DMS114 treated with DMSO at 0.1 percent for 48 hours (cell line): ENCODE results near the gene DUSP28.

Source experiments
- DNase-seq: peaks from one replicate; lab custom pipeline; 2025; ENCODE audit not compliant: unreplicated experiment; lab: John Stamatoyannopoulos, UW

DUSP28 gene

GRCh38 chr2:240597419-240598181 lies 37.4 kb downstream of the DUSP28 start:
- no peak for DNase-seq

- no peak for DNase-seq
These were observed 38.3 kb downstream of the DUSP28 start for GRCh38 chr2:240598311-240598911.

DNA sequence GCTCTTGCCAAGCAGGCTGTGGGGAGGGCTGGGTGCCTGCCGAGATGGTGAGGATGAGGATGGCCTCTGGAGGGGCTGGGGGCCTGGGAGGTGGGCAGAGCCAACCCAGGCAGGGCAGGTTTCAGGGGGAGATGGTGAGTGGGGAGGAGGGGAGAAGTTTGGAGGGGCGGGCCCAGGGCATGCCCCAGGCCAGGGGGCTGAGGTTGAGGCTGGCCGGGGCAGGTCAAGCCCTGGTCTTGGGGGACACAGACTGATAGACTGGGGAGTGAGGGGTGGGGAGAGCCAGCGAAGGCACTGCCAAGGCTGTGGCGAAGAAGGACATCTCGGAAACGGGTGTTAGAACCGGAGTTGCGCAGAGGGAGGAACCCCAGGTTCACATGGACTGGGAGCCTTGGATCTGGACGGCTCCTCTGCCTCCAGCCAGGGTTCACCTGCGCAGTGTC lies 39.0 kb downstream of the DUSP28 start:
- DNase-seq, result no peak

DNA sequence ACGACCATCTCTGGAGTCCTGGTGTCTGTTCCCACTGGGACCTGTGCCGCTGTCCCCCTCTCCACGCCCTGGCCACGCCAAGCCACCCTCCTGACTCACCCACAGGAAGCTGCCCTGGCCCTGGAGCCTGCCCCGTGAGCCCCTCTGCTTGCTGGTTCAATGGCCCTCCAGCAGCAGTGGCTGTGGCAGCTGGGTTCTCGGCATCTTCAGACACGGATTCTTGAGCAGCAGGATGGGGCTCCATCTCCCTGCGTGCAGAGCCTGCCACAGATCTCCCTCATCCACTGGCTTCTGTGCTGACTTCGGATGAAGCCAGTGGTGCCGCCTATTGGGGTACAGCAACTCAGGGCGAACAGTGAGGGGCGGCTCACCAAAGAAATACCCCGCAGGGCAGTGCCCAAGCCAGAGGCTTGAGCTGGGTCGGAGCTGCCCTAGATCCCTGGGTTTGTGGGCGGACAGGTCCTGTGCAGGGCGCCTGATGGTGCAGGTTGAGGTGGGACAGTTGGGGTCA lies 40.3 kb downstream of the DUSP28 start:
- DNase-seq, result no peak

DNA sequence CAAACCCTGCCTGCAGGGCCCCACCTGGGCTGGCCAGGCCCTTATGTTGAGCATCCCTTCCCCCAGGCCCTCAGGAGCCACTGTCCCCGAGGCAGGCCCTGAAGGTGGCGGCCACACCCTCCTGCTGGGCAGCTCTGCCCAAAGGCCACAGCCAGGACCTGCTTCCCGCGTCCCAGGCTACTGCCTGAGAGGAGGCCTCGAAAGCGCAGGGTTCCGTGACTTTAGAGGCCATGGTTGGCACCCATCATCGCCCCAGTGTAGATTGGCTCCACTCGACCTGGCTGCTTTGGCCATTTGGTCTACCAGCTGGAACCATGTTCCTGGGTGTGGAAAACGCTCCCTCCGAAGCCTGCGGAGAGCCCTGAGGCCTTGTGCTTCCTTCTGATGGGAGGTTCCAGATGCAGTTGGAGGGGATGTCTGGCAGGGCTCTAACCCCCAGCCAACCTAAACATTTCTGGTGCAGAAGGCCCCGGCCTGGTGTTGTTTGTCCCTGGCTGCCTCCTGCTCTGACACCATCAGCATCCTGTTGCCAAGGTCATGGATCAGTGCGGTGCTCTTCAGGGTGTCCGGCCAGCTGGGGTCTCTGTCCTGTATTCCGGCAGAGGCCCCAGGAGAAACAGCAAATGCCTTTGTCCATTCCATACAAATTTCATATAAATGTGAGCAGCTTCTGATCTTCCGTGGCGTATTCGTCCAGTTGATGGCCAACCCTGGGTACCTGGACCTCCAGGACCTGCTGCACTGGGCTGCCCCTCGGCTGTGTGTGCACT lies 41.1 kb downstream of the DUSP28 start:
- no peak for DNase-seq

GRCh38 chr2:240601831-240602160 lies 41.6 kb downstream of the DUSP28 start:
- DNase-seq, result no peak

GRCh38 chr2:240602266-240603050 lies 42.3 kb downstream of the DUSP28 start:
- no peak for DNase-seq

DNA sequence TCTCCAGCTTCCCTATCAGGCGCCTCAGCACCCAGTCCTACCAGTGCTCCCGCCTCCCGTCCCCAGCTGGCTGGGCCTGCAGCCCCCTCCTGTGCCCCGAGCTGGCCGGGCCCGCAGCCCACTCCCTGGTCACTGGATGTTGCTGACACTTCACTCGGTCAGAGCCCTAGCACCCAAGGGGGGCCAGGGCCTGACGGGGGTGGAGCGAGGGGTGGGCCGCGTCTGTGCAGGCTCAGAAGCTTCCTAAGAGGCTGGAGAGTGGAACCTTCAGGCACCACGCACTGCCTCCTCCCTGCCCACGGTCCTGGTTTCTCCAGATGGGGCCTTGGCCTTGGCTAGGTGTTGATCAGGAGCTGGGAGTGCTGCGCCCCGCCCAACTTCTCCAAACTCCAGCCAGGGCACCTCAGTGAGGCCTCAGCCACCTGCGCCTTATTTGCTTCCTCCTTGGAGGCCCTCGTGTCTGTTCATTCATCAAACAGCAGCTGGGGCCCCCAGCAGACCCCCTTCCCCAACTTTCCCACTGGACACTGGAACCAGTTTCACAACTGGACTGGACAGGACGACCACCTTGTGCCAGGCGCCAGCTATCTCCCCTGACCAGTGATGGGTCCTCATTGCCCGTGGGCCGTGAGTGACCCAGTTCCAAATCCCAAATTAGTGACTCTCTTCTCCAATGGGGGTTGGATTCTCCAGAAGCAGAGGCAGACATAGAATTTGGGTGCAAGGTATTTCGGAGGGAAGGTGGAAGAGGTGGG lies 43.1 kb downstream of the DUSP28 start:
- DNase-seq, result no peak

GRCh38 chr2:240603846-240604245 lies 43.7 kb downstream of the DUSP28 start:
- DNase-seq, result no peak

GRCh38 chr2:240604291-240604938 lies 44.3 kb downstream of the DUSP28 start:
- DNase-seq, result no peak

DNA sequence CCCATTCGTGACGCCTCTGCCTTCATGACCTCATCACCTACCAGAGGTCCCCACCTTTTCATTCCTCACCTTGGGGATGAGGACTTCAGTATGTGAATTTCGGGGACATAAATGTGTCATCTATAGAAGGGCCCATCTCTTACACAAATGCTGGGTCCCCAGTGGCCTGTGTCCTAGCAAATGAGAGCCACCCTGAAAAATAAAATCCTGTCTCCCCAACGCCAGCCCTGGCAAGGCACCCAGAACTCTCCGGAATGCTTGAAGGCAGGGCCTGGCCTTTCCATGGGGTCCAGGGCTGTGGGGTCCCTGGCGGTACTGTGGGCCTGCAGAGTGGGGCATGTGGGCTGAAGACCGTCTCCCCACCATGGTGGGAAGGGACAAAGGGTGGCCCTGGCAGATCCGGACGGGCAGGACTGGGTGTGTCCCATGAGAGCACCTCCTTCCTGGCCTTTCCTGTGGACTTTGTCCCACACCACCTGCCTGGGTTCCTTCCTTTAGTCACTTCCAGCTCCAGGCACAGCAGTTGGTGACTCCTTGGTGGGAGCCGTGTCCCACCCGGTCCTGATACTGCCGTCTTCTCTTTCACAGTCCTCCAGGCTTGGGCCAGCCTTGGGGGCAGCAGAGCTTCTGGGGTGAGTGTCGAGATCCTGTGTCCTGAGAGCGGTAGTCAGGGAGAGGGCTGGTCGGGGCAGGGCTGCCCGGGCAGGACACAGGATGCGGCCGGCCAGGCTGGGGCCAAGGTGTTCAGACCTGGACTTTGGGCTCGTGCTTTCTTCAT lies 45.0 kb downstream of the DUSP28 start:
- no peak for DNase-seq

- no peak for DNase-seq
These were observed 45.9 kb downstream of the DUSP28 start for GRCh38 chr2:240605867-240606743.

GRCh38 chr2:240611601-240612210 lies 51.5 kb downstream of the DUSP28 start:
- DNase-seq, result no peak
